Measurements from ENCODE around the gene RPRD1B.

- TF ChIP-seq CTCF (IDR thresholded peaks at IDR 0.05; ENCODE audit: extremely low read depth in 1 of 2, insufficient read depth in 1 of 2, low read depth in 1 of 2, low read length in 2 of 2): no peak
- TF ChIP-seq POLR2A (IDR thresholded peaks at IDR 0.05; ENCODE audit: low read depth, low read length): no peak
- no peak for TF ChIP-seq EZH2 (IDR thresholded peaks at IDR 0.05; ENCODE audit: borderline replicate concordance, low read depth, low read length, severe bottlenecking)
- no peak for TF ChIP-seq MYC (IDR thresholded peaks at IDR 0.05; ENCODE audit: low read depth, low read length)
Measured at GRCh38 chr20:38034108-38034649, 633 bp downstream of the RPRD1B start.
